Right atrium auricular region (tissue), 2 donors: Measurements from ENCODE around the gene PNO1. TPM values are rescaled to one million over a fixed set of nuclear protein-coding genes. Genes with fewer than 3 reads are reported as not detected.

Source experiments
- DNase-seq: peaks from one replicate; pipeline ENCODE4 v3.0.0-alpha.2; 2019; ENCODE audit warnings: low spot score
- H3K27ac ChIP-seq, 2 donors: fragments of 200-600 bp; sonication (generic); 1 replicate in 1 of 2; 2 replicates in 1 of 2; pipeline ENCODE4 v1.5.1; 2016 to 2019
- H3K27me3 ChIP-seq, 2 donors: fragments of 200-600 bp; sonication (generic); one replicate each; pipeline versions ENCODE4 v1.5.1 to v1.6.0; 2017 to 2019
- H3K36me3 ChIP-seq: fragments of 200-600 bp; sonication (generic); one replicate; pipeline ENCODE4 v1.5.1; 2016
- H3K4me1 ChIP-seq, 2 donors: fragments of 200-600 bp; sonication (generic); one replicate each; pipeline versions ENCODE4 v1.5.1 to v1.6.0; 2017 to 2019
- H3K4me3 ChIP-seq, 2 donors: fragments of 200-600 bp; sonication (generic); 1 replicate in 1 of 2; 2 replicates in 1 of 2; pipeline ENCODE4 v1.5.1; 2017 to 2019; ENCODE audit warnings: mild to moderate bottlenecking in 1 of 2, moderate library complexity in 1 of 2
- H3K9me3 ChIP-seq, 2 donors: fragments of 200-600 bp; sonication (generic); one replicate each; pipeline ENCODE4 v1.5.1; 2019
- total RNA-seq, 2 donors: library from RNA; depleted of rRNA; stranded (reverse); fragments of >200 nt; gene quantifications; one replicate each; pipeline ENCODE4 v1.1.0, GENCODE V29; 2016
- TF ChIP-seq, protein P1 (sequence below), 2 donors: fragments of 200-600 bp; sonication (generic); IDR thresholded peaks; one replicate each; pipeline ENCODE4 v1.5.1; 2019; ENCODE audit warnings: antibody characterized with exemption in 2 of 2

Gene PNO1
- total RNA-seq, 2 donors from 2014 or later = 8.7 to 12.0 TPM

DNA sequence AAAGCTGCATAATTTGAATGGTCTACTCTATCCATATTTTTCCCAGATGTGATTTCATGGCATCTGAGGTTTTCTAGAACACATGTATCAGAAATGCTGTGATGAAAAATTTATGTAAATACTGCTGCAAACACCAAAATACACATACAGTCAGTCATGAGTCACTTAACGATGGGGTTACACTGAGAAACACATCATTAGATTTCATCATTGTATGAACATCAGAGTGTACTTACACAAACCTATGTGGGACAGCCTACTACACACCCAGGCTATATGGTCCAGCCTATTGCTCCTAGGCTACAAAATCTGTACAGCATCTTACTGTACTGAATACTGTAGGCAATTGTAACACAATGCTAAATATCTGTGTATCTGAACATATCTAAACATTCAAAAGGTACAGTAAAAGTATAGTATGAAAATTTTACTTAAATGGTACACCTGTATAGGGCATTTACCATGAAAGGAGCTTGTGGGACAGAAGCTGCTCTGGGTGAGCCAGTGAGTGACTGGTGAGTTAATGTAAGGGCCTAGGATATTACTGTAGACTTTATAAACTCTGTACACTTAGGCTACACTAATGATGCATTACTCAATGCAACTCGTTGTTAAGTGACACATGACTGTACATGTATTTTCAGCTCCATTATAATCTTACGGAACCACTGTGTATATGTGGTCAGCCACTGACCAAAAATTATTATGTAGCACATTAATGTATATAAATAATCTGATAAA, 33.5 kb downstream of the PNO1 start:
- no peaks in the 10 kb centered on the region for H3K9me3 ChIP-seq

DNA sequence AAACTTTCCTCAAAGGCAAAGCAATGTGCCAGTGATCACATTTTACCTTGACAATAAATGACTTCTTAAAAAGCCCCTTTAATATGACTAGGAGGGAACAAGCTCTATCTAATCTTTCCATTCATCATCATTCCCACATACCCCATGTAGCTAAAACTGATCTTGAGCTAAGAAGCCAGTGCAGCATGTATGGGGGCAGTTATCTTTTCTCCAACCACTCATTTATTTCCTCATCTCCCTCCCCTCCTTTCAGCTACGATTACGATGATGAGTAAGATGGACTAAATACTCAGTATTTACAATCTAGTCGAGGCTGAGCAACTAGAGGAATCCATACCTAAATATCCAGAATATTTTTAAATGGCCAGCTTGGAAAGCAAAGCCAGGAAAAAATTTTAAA, 35.5 kb downstream of the PNO1 start:
- Histone ChIP-seq H3K27ac (peak overlapping the region in 1 of 2 donors; percentile 38), H3K4me1 (peaks cover 0 to 22% of the 10 kb centered on the region in 2 donors)

More for the DNA sequence above, 33.5 kb downstream of the PNO1 start:
- TF ChIP-seq, protein P1, sequence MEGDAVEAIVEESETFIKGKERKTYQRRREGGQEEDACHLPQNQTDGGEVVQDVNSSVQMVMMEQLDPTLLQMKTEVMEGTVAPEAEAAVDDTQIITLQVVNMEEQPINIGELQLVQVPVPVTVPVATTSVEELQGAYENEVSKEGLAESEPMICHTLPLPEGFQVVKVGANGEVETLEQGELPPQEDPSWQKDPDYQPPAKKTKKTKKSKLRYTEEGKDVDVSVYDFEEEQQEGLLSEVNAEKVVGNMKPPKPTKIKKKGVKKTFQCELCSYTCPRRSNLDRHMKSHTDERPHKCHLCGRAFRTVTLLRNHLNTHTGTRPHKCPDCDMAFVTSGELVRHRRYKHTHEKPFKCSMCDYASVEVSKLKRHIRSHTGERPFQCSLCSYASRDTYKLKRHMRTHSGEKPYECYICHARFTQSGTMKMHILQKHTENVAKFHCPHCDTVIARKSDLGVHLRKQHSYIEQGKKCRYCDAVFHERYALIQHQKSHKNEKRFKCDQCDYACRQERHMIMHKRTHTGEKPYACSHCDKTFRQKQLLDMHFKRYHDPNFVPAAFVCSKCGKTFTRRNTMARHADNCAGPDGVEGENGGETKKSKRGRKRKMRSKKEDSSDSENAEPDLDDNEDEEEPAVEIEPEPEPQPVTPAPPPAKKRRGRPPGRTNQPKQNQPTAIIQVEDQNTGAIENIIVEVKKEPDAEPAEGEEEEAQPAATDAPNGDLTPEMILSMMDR (IDR thresholded peaks at IDR 0.05) = no peak
- Histone ChIP-seq H3K4me3 (no peak overlapping the region), H3K36me3 (peaks cover 4% of the 10 kb centered on the region), H3K27me3 (no peaks in the 10 kb centered on the region), H3K27ac (no peak overlapping the region), H3K4me1 (peaks cover 0 to 20% of the 10 kb centered on the region in 2 donors)
- DNase-seq = no peak

DNA sequence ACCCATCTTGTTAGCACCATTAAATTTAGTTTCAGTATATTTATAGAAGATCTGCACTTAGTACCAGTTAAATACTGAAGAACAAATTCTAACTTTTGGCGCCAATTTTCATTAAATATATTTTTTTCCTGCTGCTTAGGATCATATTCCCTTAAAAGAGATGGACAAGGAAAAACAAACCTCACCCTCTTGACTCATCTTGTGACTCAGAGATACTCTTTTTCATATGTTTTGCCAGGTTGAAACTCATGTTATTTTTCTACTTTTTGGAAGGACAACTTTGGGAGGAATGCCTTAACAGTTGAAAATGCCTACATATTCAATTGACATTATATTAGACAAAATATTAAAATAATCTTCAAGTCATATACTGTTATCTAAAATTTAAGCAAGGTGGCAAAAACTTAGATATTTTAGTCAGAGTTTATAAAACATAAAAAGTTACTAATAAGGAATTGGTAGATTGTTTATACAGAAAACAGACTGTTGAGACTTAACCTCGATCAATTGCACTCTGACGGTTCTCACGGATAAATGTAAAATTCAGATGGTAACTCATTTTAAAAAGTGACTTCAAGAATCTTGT, 36.2 kb downstream of the PNO1 start:
- Histone ChIP-seq H3K4me1 (peaks cover 0 to 22% of the 10 kb centered on the region in 2 donors), H3K27me3 (no peaks in the 10 kb centered on the region), H3K36me3 (no peaks in the 10 kb centered on the region), H3K4me3 (no peak overlapping the region), H3K9me3 (no peaks in the 10 kb centered on the region), H3K27ac (peak overlapping the region in 1 of 2 donors; percentile 38)
- TF ChIP-seq, protein P1 (IDR thresholded peaks at IDR 0.05) = no peak
- DNase-seq = no peak

More for the DNA sequence above, 35.5 kb downstream of the PNO1 start:
- Histone ChIP-seq H3K9me3 (no peaks in the 10 kb centered on the region), H3K4me3 (no peak overlapping the region), H3K36me3 (no peaks in the 10 kb centered on the region), H3K27me3 (no peaks in the 10 kb centered on the region)
- TF ChIP-seq, protein P1 (IDR thresholded peaks at IDR 0.05) = no peak
- DNase-seq = no peak

DNA sequence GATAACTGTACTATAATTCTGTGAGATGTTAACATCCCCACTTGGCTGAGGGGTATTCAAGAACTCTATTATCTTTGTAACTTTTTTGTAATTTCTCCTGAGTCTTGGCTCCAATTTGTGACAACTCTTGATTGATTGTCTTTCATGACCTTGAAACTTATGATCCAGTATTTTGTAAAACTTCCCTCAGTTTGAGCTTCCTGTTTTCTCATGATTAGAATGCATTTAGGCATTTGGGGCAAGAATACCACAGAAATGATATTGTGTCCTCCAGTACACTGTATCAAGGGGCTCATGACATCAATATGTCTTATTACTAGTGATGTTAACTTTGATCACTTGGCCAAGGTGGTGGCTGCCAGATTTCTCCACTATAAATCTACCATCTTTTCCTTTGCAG, 37.4 kb downstream of the PNO1 start:
- DNase-seq = no peak
- TF ChIP-seq, protein P1 (IDR thresholded peaks at IDR 0.05) = no peak
- H3K4me1 ChIP-seq = peaks cover 0 to 22% of the 10 kb centered on the region in 2 donors
- H3K4me3 ChIP-seq = no peak overlapping the region
- no peaks in the 10 kb centered on the region for H3K9me3 ChIP-seq
- no peak overlapping the region for H3K27ac ChIP-seq
- no peaks in the 10 kb centered on the region for H3K36me3 ChIP-seq
- no peaks in the 10 kb centered on the region for H3K27me3 ChIP-seq

DNA sequence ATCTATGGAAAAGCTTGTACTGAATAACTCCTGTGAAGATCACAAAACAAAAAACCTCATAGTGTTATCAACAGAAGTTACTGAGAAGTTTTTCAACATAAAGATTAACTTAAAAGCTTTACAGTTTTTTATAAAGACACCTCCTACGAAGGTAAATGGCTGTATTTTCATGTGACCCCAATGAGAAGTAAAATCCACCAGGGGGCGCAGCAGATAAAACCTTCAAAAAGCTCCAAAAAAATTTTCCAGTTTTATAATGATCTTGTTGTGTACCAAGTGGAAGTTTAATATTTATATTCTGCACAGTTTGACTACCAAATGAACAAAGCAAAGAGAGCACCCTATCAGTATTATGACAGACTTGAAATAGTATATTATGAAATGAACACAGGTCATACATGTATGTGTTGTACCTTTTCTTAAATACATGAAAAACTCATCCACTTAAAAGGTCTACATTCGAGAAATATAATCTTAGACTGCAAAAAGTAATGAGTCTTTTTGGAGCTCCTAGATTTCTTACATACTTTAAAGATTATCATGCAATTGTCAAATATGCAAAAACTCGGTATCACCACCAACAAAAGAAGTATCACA, 38.5 kb downstream of the PNO1 start:
- no peak for DNase-seq
- H3K36me3 ChIP-seq = no peaks in the 10 kb centered on the region
- no peak overlapping the region for H3K27ac ChIP-seq
- H3K27me3 ChIP-seq = no peaks in the 10 kb centered on the region
- peaks cover 0 to 22% of the 10 kb centered on the region in 2 donors for H3K4me1 ChIP-seq
- no peak overlapping the region for H3K4me3 ChIP-seq
- H3K9me3 ChIP-seq = no peaks in the 10 kb centered on the region
- TF ChIP-seq, protein P1 (IDR thresholded peaks at IDR 0.05) = peak; percentile 56 to 86
